K562 (cell line): ENCODE measurements around the gene SLC39A5. TPM values are rescaled to one million over a fixed set of nuclear protein-coding genes. Genes with fewer than 3 reads are reported as not detected.

Experiments
- CBX1 ChIP-seq: sonication (generic); IDR thresholded peaks from 2 replicates; pipeline ENCODE4 v1.6.1; 2016; ENCODE audit warnings: antibody characterized with exemption, low read depth, mild to moderate bottlenecking
- CHD4 ChIP-seq: fragments of 200-600 bp; sonication (generic); IDR thresholded peaks from 3 replicates; pipeline ENCODE4 v1.6.1; 2012; ENCODE audit warnings: low read depth, mild to moderate bottlenecking, mixed read lengths, low read length, inconsistent platforms; ENCODE audit not compliant: insufficient read depth, insufficient replicate concordance, poor library complexity, severe bottlenecking
- CREM ChIP-seq: IDR thresholded peaks from 2 replicates; pipeline ENCODE4 v1.6.1; 2014; ENCODE audit warnings: antibody characterized with exemption, low read depth
- CTCF ChIP-seq, 3 experiments: IDR thresholded peaks in 2 of 3; conservative IDR thresholded peaks in 1 of 3; 2 replicates each; pipeline ENCODE4 v1.5.1; 2011 to 2012; ENCODE audit warnings: low read length in 3 of 3, mild to moderate bottlenecking in 3 of 3, control low read depth in 2 of 3, improper control_type of control experiment in 1 of 3, inconsistent platforms in 1 of 3, low read depth in 1 of 3, mixed read lengths in 1 of 3, moderate library complexity in 1 of 3; ENCODE audit not compliant: insufficient read depth in 2 of 3
- L3MBTL2 ChIP-seq: fragments of 450-650 bp; IDR thresholded peaks from 2 replicates; pipeline ENCODE4 v1.6.1; 2016; ENCODE audit warnings: mild to moderate bottlenecking, moderate library complexity
- NR3C1 ChIP-seq: sonication (generic); formaldehyde crosslinking; IDR thresholded peaks from 2 replicates; pipeline ENCODE4 v1.8.1; 2022; ENCODE audit warnings: missing genetic modification reagents
- REST ChIP-seq, 2 experiments: fragments of 450-650 bp; formaldehyde crosslinking in 1 of 2; IDR thresholded peaks; 2 replicates each; pipeline versions ENCODE4 v1.4.0 to v1.6.1; 2014 to 2020; ENCODE audit warnings: mild to moderate bottlenecking in 2 of 2, borderline replicate concordance in 1 of 2, low read depth in 1 of 2
- TEAD1 ChIP-seq, 2 experiments: fragments of 450-650 bp in 1 of 2; sonication (generic) in 1 of 2; formaldehyde crosslinking; IDR thresholded peaks; 2 replicates each; pipeline versions ENCODE4 v1.4.0 to v1.8.0; 2020 to 2022; ENCODE audit warnings: mild to moderate bottlenecking in 2 of 2, missing genetic modification reagents in 1 of 2
- XRCC3 ChIP-seq: fragments of 450-650 bp; IDR thresholded peaks from 2 replicates; pipeline ENCODE4 v1.6.1; 2017; ENCODE audit warnings: mild to moderate bottlenecking, moderate library complexity
- ZNF23 ChIP-seq: fragments of 250-450 bp; sonication (Bioruptor Pico); IDR thresholded peaks from 2 replicates; pipeline ENCODE4 v1.4.0; 2020; ENCODE audit warnings: mild to moderate bottlenecking
- ZNF592 ChIP-seq: fragments of 450-650 bp; IDR thresholded peaks from 2 replicates; pipeline ENCODE4 v1.6.1; 2017; ENCODE audit warnings: antibody characterized with exemption, mild to moderate bottlenecking
- polyA plus RNA-seq, 8 experiments: library from polyadenylated mRNA; depleted of rRNA in 4 of 8; stranded (reverse) in 5 of 8; unstranded in 3 of 8; fragments of >200 nt; fragmentation: Nextera tagmentation in 2 of 8; fragmentation: Illumina TruSeq in 1 of 8; extraction: Ambion mirVana in 2 of 8; extraction: Trizol in 1 of 8; gene quantifications; 2 replicates each; pipeline versions ENCODE4 v1.2.1 to v1.2.3, GENCODE V29; 2011 to 2014; ENCODE audit warnings: inconsistent platforms in 1 of 8, missing spikeins in 1 of 8
- total RNA-seq, 7 experiments: library from RNA; depleted of rRNA in 6 of 7; stranded (reverse); fragments of >200 nt in 6 of 7; fragmentation: Illumina TruSeq in 2 of 7; extraction: Trizol in 2 of 7; gene quantifications; 2 replicates each; pipeline versions ENCODE4 v1.2.1 to v1.2.3, GENCODE V29; 2011 to 2021; ENCODE audit warnings: low replicate concordance in 1 of 7

SLC39A5 gene
- total and polyA plus RNA-seq, 9 of the 15 experiments (the other 6 are each of a cell fraction or from before 2014, with no cell fraction given) = 0.08 to 0.10 TPM; not detected in 7

- TF ChIP-seq REST (IDR thresholded peaks at IDR 0.05; ENCODE audit: borderline replicate concordance) (peak; percentile 28; the same call in 1 of the 2 replicates), REST (CRISPR knock-in tag; IDR thresholded peaks at IDR 0.05; ENCODE audit: low read depth) (peak; percentile 86; the same call in 1 of the 2 replicates), CBX1 (0 out of 2 replicates have a peak, but pooled peaks have one; percentile 46), L3MBTL2 (peak; percentile 46; the same call in 1 of the 2 replicates), XRCC3 (no peak), CHD4 (no peak), CREM (0 out of 2 replicates have a peak, but pooled peaks have one; percentile 3), TEAD1 (CRISPR knock-in tag; IDR thresholded peaks at IDR 0.05) (0 out of 4 replicates have a peak, but pooled peaks of 1 of the 2 experiments have one; percentile 26), CTCF (IDR thresholded peaks at IDR 0.05 in 2 of 3, conservative IDR thresholded peaks at IDR 0.05 in 1 of 3; ENCODE audit: insufficient read depth in 2 of 3, low read depth in 1 of 3, low read length in 3 of 3) (peak; percentile 45 to 96 (median 69); a peak in 5 of 6 replicates), NR3C1 (CRISPR knock-in tag) (no peak; the same call in 1 of the 2 replicates), ZNF592 (peak; percentile 58; the same call in 1 of the 2 replicates), ZNF23 (CRISPR knock-in tag) (no peak)
These were observed 28.4 kb downstream of the SLC39A5 start, which contains the start of gene ANKRD52 (continued) for GRCh38 chr12:56258068-56258819.
